Stimulated activated CD4-positive, alpha-beta T cell treated with anti-CD3 and anti-CD28 coated beads, Interleukin-2, amount 100 ng/mL, for 24 hours (primary cell): ENCODE results near the gene FAM236A.
"Not testable (repeated sequence)": the region's sequence is repeated elsewhere in the genome, so short reads cannot be mapped to it uniquely, and the experiment has no call there.

Experiments
- DNase-seq, 2 donors: peaks; one replicate each; pipeline ENCODE4 v3.0.0-alpha.2; 2020

Gene FAM236A

GRCh38 chrX:72937906-72938305, at the start of gene FAM236A:
TSS of gene FAM236A (plus strand) at chrX:72938206. CDS start at chrX:72938263, 57 bp downstream.
- not testable (repeated sequence) for DNase-seq

- DNase-seq, result not testable (repeated sequence)
Observed at GRCh38 chrX:72889740-72890139, 48.3 kb upstream of the FAM236A start.

- DNase-seq, result not testable (repeated sequence)
Observed at GRCh38 chrX:72912315-72912714, 25.7 kb upstream of the FAM236A start, which contains the start of gene FAM236C. TSS of gene FAM236C (plus strand) at chrX:72912615. CDS start at chrX:72912715, 100 bp downstream.

GRCh38 chrX:72916096-72916495, 21.9 kb upstream of the FAM236A start:
- DNase-seq, result not testable (repeated sequence)

- DNase-seq, result not testable (repeated sequence)
Observed at GRCh38 chrX:72932283-72932682, 5.7 kb upstream of the FAM236A start.

GRCh38 chrX:72936455-72936854, 1.6 kb upstream of the FAM236A start:
- not testable (repeated sequence) for DNase-seq

- DNase-seq, result not testable (repeated sequence)
Observed at GRCh38 chrX:72936882-72937455, 1.0 kb upstream of the FAM236A start.

GRCh38 chrX:72942272-72942671, 4.3 kb downstream of the FAM236A start:
- not testable (repeated sequence) for DNase-seq

GRCh38 chrX:72943035-72943818, 5.2 kb downstream of the FAM236A start:
- DNase-seq, result not testable (repeated sequence)

- DNase-seq, result not testable (repeated sequence)
Observed at GRCh38 chrX:72943819-72944169, 5.8 kb downstream of the FAM236A start, which contains the start of gene DMRTC1. TSS of gene DMRTC1 (minus strand) at chrX:72943837. CDS start at chrX:72875694, 68,143 bp downstream.

- not testable (repeated sequence) for DNase-seq
Observed at GRCh38 chrX:72959971-72960370, 22.0 kb downstream of the FAM236A start.

GRCh38 chrX:72971859-72972258, 33.9 kb downstream of the FAM236A start:
- not testable (repeated sequence) for DNase-seq

GRCh38 chrX:72974885-72975284, 36.9 kb downstream of the FAM236A start:
- not testable (repeated sequence) for DNase-seq

- DNase-seq, result not testable (repeated sequence)
Observed at GRCh38 chrX:72980894-72981469, 43.0 kb downstream of the FAM236A start.
